ENCODE data around the gene C2orf78. TPM values are rescaled to one million over a fixed set of nuclear protein-coding genes. Genes with fewer than 3 reads are reported as not detected.

The C2orf78 gene
- total RNA-seq, 2 experiments from 2014 or later, result not detected

DNA sequence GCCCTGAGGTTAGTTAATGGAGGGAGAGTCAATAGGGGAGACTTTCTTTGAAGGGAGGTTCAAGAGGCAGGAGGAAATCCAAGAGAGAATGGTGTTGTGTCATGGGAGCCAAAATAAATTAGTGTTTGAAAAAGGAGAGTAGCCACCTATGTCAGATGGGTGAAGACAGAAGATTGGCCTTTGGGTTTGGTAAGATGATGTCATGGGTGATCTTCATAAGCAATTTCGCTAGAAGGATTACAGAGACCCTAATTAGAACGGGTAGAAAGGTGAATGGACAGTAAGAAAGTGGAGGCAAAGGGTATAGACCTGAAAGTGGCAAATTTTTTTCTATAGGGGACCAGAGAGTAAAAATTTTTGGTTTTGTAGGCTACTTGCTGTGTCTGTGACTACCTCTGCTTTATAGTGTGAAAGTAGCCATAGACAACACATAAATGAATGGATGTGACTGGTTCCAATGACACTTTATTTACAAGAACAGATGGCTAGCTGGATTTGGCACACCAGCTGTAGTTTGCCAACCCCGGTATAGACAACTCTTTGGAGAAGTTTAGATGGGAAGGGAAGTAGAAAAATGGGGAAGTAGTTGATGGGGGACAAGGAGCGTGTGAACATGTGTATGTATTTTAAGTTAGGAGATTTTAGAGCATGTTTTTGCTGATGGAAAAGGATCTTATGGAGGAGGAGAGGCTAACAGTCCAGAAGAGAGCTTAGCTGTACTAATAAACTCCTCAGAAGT, 54.0 kb downstream of the C2orf78 start:
- intact Hi-C loops (cut with micrococcal nuclease; ENCODE audit: unreplicated experiment), result no loop called here
- POLR2A ChIA-PET, result interaction anchor here (0.6 to 1.8 kb wide), 4 partner anchors 9 to 272 kb away, joined by 3 to 5 read pairs (median 4); partner anchors contain the start of gene STAMBP
- CTCF ChIA-PET (ENCODE audit: unreplicated experiment), result no interaction called here
- no peak for DNase-seq (ENCODE audit: low spot score)
- Histone ChIP-seq H3K79me2 (ENCODE audit: insufficient read depth, low read depth, low read length) (no peaks in the 10 kb centered on the region), H3K9me3 (ENCODE audit: low read length) (no peaks in the 10 kb centered on the region), H4K20me1 (ENCODE audit: insufficient read depth, low read length) (no peaks in the 10 kb centered on the region), H2AFZ (ENCODE audit: low read length) (no peak overlapping the region), H3K4me1 (ENCODE audit: insufficient read depth, low read length, poor library complexity, severe bottlenecking) (peaks cover 2% of the 10 kb centered on the region), H3K4me2 (ENCODE audit: low read length) (no peak overlapping the region), H3K27ac (ENCODE audit: low read depth, low read length, poor library complexity, severe bottlenecking) (no peak overlapping the region), H3K4me3 (ENCODE audit: low read depth, low read length, poor library complexity, severe bottlenecking) (no peak overlapping the region), H3K36me3 (ENCODE audit: insufficient read depth, low read length) (peaks cover 68% of the 10 kb centered on the region), H3K9me2 (ENCODE audit: insufficient read depth, low read length) (no peaks in the 10 kb centered on the region)
- no peak for TF ChIP-seq CTCF (conservative IDR thresholded peaks at IDR 0.05; ENCODE audit: low read length)
- no peak for TF ChIP-seq EZH2phosphoT487 (IDR thresholded peaks at IDR 0.05; ENCODE audit: borderline replicate concordance, low read depth, low read length)
- no TSS peak for BruUV-seq (replicated peaks)

- TF ChIP-seq CTCF (conservative IDR thresholded peaks at IDR 0.05; ENCODE audit: low read length) (no peak), EZH2phosphoT487 (IDR thresholded peaks at IDR 0.05; ENCODE audit: borderline replicate concordance, low read depth, low read length) (no peak)
- no peaks in the 10 kb centered on the region for H3K79me2 ChIP-seq (ENCODE audit: insufficient read depth, low read depth, low read length)
- ChIA-PET CTCF (ENCODE audit: unreplicated experiment) (no interaction called here), POLR2A (interaction anchor here (0.6 to 1.8 kb wide), 6 partner anchors 10 to 271 kb away, joined by 3 to 5 read pairs (median 3); partner anchors contain the start of gene STAMBP)
- no peaks in the 10 kb centered on the region for H3K4me1 ChIP-seq (ENCODE audit: insufficient read depth, low read length, poor library complexity, severe bottlenecking)
- intact Hi-C loops (cut with micrococcal nuclease; ENCODE audit: unreplicated experiment), result no loop called here
- no peak overlapping the region for H3K4me2 ChIP-seq (ENCODE audit: low read length)
- no peaks in the 10 kb centered on the region for H4K20me1 ChIP-seq (ENCODE audit: insufficient read depth, low read length)
- no peak for DNase-seq (ENCODE audit: low spot score)
- H3K27ac ChIP-seq (ENCODE audit: low read depth, low read length, poor library complexity, severe bottlenecking), result no peak overlapping the region
- no peaks in the 10 kb centered on the region for H3K9me3 ChIP-seq (ENCODE audit: low read length)
- no peaks in the 10 kb centered on the region for H3K9me2 ChIP-seq (ENCODE audit: insufficient read depth, low read length)
- no peak overlapping the region for H3K4me3 ChIP-seq (ENCODE audit: low read depth, low read length, poor library complexity, severe bottlenecking)
- no peak overlapping the region for H2AFZ ChIP-seq (ENCODE audit: low read length)
- peaks cover 64% of the 10 kb centered on the region for H3K36me3 ChIP-seq (ENCODE audit: insufficient read depth, low read length)
- BruUV-seq (replicated peaks), result no TSS peak
Observed at GRCh38 chr2:73838889-73839534, 55.0 kb downstream of the C2orf78 start.
